Measurements from ENCODE around the gene NT5DC3.

DNA sequence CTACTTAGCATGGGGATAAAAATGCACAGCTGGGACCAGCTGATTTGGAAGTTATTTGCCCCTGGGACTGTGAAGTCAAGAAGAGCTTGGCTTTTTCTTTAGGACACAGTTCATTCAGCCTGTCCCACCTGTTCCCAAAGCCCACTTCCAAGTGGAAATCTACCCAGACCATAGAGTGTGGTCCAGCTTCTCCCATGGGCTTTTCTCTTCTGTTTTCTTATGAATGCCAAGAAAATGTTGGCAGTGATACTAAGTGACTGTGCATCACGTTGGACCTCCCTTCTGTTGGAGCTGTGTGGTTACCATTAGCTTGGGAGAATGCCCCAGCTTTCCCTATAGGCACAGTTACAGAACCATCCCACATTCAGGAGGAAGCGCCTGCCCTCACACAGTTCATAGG, 89.4 kb downstream of the NT5DC3 start:
- TF ChIP-seq EZH2 (IDR thresholded peaks at IDR 0.05; ENCODE audit: borderline replicate concordance) (no peak), CTCF (IDR thresholded peaks at IDR 0.05; ENCODE audit: poor library complexity) (no peak)

Data from hepatocyte (in vitro differentiated cells).